ENCODE measurements around the gene DYRK4.

DYRK4 gene

GRCh38 chr12:4626543-4626942, 64.5 kb downstream of the DYRK4 start:
- no peak for DNase-seq

- no peak for DNase-seq
These were observed 66.4 kb downstream of the DYRK4 start for GRCh38 chr12:4628406-4628805.

GRCh38 chr12:4630262-4630661, 68.3 kb downstream of the DYRK4 start:
- no peak for DNase-seq

- no peak for DNase-seq
These were observed 81.7 kb downstream of the DYRK4 start for GRCh38 chr12:4643747-4644146.

GRCh38 chr12:4645023-4645422, 83.0 kb downstream of the DYRK4 start:
- DNase-seq, result no peak

- peak; percentile 1 for DNase-seq
These were observed 86.1 kb downstream of the DYRK4 start for GRCh38 chr12:4648104-4648500.

- DNase-seq, result peak; percentile 87
These were observed 86.7 kb downstream of the DYRK4 start, which contains the start of the genes AKAP3 and NDUFA9 for GRCh38 chr12:4648501-4649357. Gene AKAP3, minus strand, starts transcription at chr12:4649051. Its CDS starts 10,855 bp downstream, at chr12:4638196. Gene NDUFA9, plus strand, starts transcription at chr12:4649114. Its CDS starts 13 bp downstream, at chr12:4649127.

- no peak for DNase-seq
These were observed 87.3 kb downstream of the DYRK4 start for GRCh38 chr12:4649358-4649661.

GRCh38 chr12:4653257-4653656, 91.2 kb downstream of the DYRK4 start:
- DNase-seq, result no peak

- DNase-seq, result no peak
These were observed 91.7 kb downstream of the DYRK4 start for GRCh38 chr12:4653691-4654090.
